Measurements from ENCODE around the gene THADA.

Gene THADA

DNA sequence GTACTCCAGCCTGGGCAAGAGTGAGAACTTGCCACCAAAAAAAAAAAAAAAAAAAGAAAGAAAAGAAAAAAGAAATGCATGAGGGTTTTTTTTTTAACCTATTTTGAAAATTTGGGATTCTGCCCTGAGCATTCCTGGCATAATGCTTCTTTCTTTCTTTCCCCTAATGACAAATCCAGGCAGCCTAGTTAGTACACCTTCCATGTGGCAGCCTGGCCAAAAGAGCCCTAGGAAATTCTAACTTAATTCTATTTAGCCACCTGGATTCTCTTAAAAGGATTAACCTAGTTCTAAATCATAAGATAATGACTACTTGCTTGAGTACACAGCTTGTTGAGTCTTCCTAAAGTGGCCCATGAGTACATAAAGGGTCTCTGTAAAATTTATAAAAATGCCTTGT is 160.1 kb downstream of the THADA start:
- no peak for DNase-seq

DNA sequence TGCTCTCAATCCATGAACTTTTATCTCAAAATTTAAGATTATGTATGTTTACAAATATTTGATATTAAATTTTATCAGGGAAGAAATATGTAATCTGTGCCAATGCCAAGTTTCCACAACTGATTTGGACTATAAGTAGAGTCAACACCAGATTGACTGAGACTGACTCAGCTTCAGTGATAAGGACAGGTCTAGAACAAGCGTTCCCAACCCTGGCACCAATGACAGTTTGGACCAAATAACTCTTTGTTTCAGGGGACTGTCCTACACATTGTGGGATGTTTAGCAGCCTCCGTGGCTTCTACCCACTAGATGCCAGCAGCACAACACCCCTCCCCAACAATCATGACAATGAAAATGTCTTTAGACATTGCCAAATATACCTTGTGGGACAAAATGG is 165.3 kb downstream of the THADA start:
- no peak for DNase-seq

- no peak for DNase-seq
These were observed 166.5 kb downstream of the THADA start for GRCh38 chr2:43429369-43429768.

DNA sequence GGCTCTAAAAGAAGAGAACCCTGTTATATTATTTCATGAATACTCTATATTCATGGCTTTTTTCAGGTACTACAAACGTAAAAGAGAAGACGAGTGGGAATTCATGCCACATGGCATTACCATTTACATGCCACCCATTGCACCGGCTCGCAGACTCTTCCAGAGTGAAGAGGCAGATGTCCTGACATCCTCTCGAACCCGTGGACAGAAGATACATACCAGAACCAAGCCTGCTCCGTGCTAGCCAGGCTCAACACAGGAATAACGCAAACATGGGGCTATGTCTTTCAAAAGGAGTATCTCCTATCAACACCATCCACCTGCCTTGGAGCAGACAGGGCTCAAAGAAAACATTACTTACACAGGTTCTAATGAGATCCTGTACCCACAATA is 168.8 kb downstream of the THADA start:
- peak in 1 of 3 donors; percentile 12 for DNase-seq

DNA sequence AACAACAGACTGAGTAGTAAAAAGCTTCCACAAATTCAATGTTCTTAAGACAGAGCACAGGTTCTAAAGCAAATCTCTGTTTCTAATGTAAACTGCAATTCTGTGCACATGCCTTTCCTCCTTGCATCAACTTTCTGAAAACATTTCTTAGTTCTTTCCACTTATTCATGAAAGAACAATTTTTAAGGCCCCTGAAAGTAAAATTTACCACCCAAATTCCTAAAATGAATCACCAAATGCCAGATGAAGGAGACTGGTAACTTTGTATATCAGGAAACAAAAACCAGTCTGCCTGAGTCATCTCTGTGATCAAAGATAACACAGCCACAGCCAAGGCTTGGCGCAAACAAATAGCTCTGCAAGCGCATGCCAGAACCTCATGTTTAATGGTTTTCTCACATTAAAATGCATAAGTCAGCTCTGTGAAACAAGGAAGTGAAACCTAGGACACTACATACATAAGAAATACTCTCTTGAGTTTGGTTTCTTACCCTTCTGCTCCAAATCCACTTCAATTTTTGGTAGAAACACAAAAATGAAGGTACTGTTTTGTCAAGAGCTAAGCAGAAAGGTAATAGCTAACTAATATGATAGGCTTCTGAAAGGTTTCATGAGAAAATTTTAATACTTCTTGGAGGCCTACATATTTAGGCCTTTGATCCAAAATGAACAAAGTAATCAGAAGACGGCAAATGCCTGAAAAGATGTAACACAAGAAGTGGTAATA is 169.4 kb downstream of the THADA start:
- DNase-seq, result peak; percentile 90 to 99 (median 96)

GRCh38 chr2:43425659-43426058 is 170.2 kb downstream of the THADA start:
- DNase-seq, result peak in 1 of 3 donors; percentile 16

DNA sequence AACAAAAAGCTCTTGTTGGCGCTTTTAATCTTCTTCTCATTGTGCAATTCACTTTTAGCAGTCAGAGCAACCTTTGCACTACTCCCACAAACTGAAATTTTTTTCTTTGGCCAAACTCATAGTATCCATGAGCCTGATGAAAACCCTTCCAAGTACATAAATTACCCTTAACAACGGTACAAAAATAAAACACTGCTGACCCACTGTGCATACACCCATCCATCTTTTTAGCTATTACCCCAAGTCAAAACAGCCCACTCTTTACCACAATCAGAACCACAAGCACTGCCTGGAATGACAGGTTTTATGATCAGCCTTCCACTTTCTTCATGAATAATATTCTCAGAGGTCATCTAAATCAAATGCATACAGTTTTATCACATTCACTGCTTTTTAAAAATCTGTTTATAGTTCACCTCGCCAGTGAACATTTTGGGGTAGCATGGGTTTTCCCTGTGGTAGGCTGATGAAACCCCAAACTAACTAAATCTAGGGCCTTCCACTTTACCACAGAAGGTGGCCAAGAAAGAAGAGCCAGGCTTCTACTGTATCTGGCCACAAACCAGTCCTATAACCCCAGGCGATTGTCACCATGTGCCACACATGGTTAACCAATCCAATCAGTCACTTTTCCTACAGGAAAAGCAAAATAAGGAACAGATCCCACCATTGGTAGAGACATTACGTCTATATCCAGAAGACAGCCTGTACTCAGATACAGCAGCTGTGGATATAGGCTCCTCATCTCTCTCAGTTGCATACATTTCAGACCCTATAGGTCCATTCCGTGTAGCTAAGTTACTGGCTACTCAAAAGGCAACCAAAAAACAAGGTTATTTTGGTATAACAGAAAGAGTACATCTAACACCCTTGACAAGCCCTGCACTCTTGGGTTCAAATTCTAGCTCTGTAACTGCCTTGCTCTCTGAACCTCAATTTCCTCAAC is 171.3 kb downstream of the THADA start:
- peak in 2 of 3 donors; percentile 21 to 56 for DNase-seq

DNA sequence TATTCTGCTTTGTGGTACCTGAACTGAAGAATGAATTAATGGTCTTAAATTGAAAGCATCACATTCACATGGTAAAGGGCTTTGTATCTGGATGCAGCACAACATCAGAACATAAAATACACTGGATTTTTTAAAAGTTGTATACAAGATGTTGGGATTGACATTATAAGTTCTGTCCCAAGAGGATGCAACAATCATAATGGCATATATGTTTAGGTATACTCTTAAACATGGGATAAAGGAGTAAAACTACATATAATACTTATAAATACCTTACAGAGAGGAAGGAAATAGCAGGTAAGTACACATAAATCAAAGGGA is 171.9 kb downstream of the THADA start:
- no peak for DNase-seq

GRCh38 chr2:43421194-43421593 is 174.6 kb downstream of the THADA start:
- peak in 1 of 3 donors; percentile 10 for DNase-seq

- DNase-seq, result peak in 1 of 3 donors; percentile 10
These were observed 175.4 kb downstream of the THADA start for GRCh38 chr2:43420389-43420801.

- DNase-seq, result peak; percentile 89 to 97 (median 96)
These were observed 176.0 kb downstream of the THADA start for GRCh38 chr2:43419876-43420275.

DNA sequence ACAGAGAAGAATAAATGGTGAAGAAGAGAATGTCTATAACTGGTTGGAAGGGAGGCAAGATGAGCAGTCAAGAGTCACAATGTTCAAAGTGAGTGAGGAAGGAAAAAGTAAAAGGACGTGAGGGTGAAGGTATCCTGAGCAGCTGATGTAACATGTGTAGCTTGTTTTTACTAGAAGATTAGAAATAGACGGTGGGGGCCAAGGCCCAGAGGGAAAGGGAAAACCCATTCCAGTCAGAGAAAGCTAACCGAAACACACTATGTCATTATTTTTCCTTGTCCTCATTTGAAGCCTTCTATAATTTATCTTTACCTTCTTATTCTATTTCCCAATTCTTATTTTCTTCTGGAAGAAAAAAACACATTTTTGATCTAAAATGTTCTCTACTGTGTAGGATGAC is 176.6 kb downstream of the THADA start:
- peak; percentile 55 to 70 (median 57) for DNase-seq

GRCh38 chr2:43418680-43419079 is 177.2 kb downstream of the THADA start:
- DNase-seq, result no peak

- peak; percentile 24 to 75 (median 72) for DNase-seq
These were observed 178.5 kb downstream of the THADA start for GRCh38 chr2:43417300-43417699.

DNA sequence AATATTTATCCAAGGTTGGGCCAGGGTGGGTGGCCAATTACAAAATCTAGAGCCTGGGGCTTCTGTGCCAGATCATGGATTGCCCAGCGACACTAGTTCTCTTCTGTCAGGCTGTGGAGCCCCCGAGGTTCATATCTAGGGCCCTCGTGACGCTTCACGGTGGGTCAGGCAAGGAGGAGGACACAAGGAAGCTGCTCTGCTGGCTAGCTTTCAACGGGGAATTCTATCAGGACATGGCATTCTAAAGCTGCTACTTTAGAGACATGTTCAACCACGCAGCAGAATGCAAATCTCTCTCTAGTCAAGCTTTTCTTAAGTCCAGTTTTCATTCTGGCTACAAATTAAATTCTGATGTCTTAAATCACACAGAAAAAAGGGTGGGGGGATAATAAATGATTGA is 180.2 kb downstream of the THADA start:
- DNase-seq, result no peak

DNA sequence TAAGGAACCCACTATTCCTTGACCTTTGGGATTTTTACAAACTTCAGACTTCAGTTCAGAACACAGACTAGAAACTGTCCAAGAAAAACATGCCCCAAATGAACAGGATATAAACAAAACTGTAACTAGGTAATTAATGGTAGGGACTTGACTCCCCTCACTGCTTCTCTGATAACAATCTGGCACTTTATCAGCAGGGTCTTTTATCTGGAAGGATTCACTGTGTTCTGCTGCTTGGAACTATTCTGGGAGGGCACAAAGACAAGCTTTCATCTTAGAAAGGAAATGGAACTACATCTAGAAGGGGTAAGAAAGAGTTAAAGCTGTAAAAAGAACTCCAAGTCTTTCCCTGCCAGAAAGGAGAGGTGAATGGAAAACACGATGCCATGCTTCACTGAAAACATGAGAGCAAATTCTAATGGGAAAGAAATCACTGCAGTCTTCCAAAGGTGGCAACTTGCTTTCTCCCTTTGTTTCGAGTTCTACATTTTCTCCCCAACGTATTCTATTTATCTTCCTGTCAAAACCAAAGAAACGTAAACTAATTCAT is 181.2 kb downstream of the THADA start:
- no peak for DNase-seq

- no peak for DNase-seq
These were observed 181.8 kb downstream of the THADA start for GRCh38 chr2:43414033-43414432.

- DNase-seq, result peak in 1 of 3 donors; percentile 43
These were observed 183.6 kb downstream of the THADA start for GRCh38 chr2:43412114-43412753.

GRCh38 chr2:43410055-43410604 is 185.7 kb downstream of the THADA start:
- no peak for DNase-seq

GRCh38 chr2:43408407-43409160 is 187.3 kb downstream of the THADA start:
- peak; percentile 81 to 98 (median 96) for DNase-seq

GRCh38 chr2:43407935-43408334 is 187.9 kb downstream of the THADA start:
- DNase-seq, result peak; percentile 42 to 70 (median 67)

DNA sequence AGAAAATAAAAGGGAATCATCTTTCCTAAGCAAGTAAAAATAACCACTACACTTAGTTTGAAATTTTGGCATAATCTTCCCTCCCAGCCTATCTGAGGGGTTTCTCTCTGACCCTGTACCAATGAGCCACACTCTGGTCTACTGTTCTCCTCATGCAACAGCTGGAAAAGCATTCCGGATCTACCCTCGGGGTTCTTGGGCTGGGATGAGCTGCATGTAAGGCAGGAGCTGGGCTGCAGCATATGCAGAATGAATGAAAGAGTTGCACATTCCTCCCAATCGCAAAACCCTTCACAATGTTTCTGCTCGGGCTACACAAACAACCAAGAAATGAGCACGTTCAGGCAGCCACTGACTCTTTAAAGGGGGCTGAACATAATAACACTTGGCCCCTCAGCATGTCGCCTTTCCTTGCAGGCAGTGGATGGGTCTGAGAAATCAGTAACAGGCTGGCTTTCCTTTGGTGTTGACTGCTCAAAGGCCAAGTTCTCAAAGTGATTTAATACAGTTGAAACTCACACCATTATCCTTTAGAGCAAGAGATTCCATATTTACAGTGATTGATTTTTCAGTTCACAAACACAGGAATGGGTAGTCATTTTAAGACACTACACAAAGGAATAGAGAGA is 189.1 kb downstream of the THADA start:
- no peak for DNase-seq
